PC-9 (cell line): ENCODE data around the gene COG5.

Experiments used
- CTCF ChIP-seq: fragments of 200-600 bp; sonication (generic); conservative IDR thresholded peaks from 2 replicates; pipeline ENCODE4 v1.6.1; 2017; ENCODE audit warnings: mixed run types, antibody characterized with exemption, mild to moderate bottlenecking, moderate library complexity
- EZH2 ChIP-seq: fragments of 200-600 bp; sonication (generic); IDR thresholded peaks from 2 replicates; pipeline ENCODE4 v1.8.0; 2017; ENCODE audit warnings: antibody characterized with exemption, low read depth

GRCh38 chr7:107480932-107481331 lies 82.8 kb downstream of the COG5 start:
- TF ChIP-seq EZH2 (no peak), CTCF (no peak)
